ENCODE measurements around the gene NPC2.

The NPC2 gene

GRCh38 chr14:74503291-74503937 lies 10.3 kb upstream of the NPC2 start:
- no peak for TF ChIP-seq ZNF565 (CRISPR knock-in tag; conservative IDR thresholded peaks at IDR 0.05; ENCODE audit: low read depth)
- TF ChIP-seq CSRNP3 (CRISPR knock-in tag; IDR thresholded peaks at IDR 0.05): no peak
- no peak for TF ChIP-seq CSDC2 (CRISPR knock-in tag; IDR thresholded peaks at IDR 0.05)
- no peak for TF ChIP-seq ZNF70 (CRISPR knock-in tag; IDR thresholded peaks at IDR 0.05)
- TF ChIP-seq TSHZ2 (CRISPR knock-in tag; IDR thresholded peaks at IDR 0.05): no peak
- TF ChIP-seq TOX (CRISPR knock-in tag; IDR thresholded peaks at IDR 0.05; ENCODE audit: borderline replicate concordance): no peak
- no peak for TF ChIP-seq TCF4 (CRISPR knock-in tag; IDR thresholded peaks at IDR 0.05; ENCODE audit: borderline replicate concordance)
- ATAC-seq: no peak

- TF ChIP-seq CREB5 (CRISPR knock-in tag; IDR thresholded peaks at IDR 0.05; ENCODE audit: low read depth): no peak
- no peak for TF ChIP-seq TOX (CRISPR knock-in tag; IDR thresholded peaks at IDR 0.05; ENCODE audit: borderline replicate concordance)
- TF ChIP-seq ISL1 (CRISPR knock-in tag; IDR thresholded peaks at IDR 0.05): no peak
- no peak for TF ChIP-seq ESRRG (CRISPR knock-in tag; IDR thresholded peaks at IDR 0.05)
- no peak for TF ChIP-seq PATZ1 (CRISPR knock-in tag; IDR thresholded peaks at IDR 0.05; ENCODE audit: borderline replicate concordance)
- TF ChIP-seq TCF4 (CRISPR knock-in tag; IDR thresholded peaks at IDR 0.05; ENCODE audit: borderline replicate concordance): no peak
- TF ChIP-seq RARB (CRISPR knock-in tag; IDR thresholded peaks at IDR 0.05): no peak
- TF ChIP-seq SNAI2 (CRISPR knock-in tag; IDR thresholded peaks at IDR 0.05): no peak
- ATAC-seq: peak; percentile 67
Measured at GRCh38 chr14:74502236-74503019, 9.3 kb upstream of the NPC2 start.

GRCh38 chr14:74501691-74502090 lies 8.6 kb upstream of the NPC2 start:
- TF ChIP-seq TOX (CRISPR knock-in tag; IDR thresholded peaks at IDR 0.05; ENCODE audit: borderline replicate concordance) (no peak), ZFP30 (CRISPR knock-in tag; IDR thresholded peaks at IDR 0.05) (no peak), ZNF8 (CRISPR knock-in tag; IDR thresholded peaks at IDR 0.05) (no peak), ISL1 (CRISPR knock-in tag; IDR thresholded peaks at IDR 0.05) (no peak), OSR1 (CRISPR knock-in tag; IDR thresholded peaks at IDR 0.05) (no peak)
- no peak for ATAC-seq

GRCh38 chr14:74501135-74501614 lies 8.1 kb upstream of the NPC2 start:
- TF ChIP-seq PATZ1 (CRISPR knock-in tag; IDR thresholded peaks at IDR 0.05; ENCODE audit: borderline replicate concordance) (no peak), OSR1 (CRISPR knock-in tag; IDR thresholded peaks at IDR 0.05) (no peak), POU6F1 (CRISPR knock-in tag; IDR thresholded peaks at IDR 0.05; ENCODE audit: borderline replicate concordance, low read depth) (no peak), GLIS3 (CRISPR knock-in tag; IDR thresholded peaks at IDR 0.05) (no peak), CSRNP3 (CRISPR knock-in tag; IDR thresholded peaks at IDR 0.05) (no peak), RARB (CRISPR knock-in tag; IDR thresholded peaks at IDR 0.05) (no peak)
- peak; percentile 78 for ATAC-seq

Data from SK-N-SH treated with all-trans-retinoic acid at 6 μM for 48 hours (cell line).